Bronchial epithelial cell (primary cell): ENCODE measurements around the gene HNRNPUL1. TPM values are rescaled to one million over a fixed set of nuclear protein-coding genes. Genes with fewer than 3 reads are reported as not detected.

Experiments
- DNase-seq: peaks from one replicate; pipeline ENCODE4 v3.0.0-alpha.2; 2010; ENCODE audit warnings: low read depth
- FAIRE-seq: peaks from 2 replicates; lab custom pipeline; 2011; peaks lifted over from hg19 to GRCh38; lab: Jason Lieb, UNC
- H3K27me3 ChIP-seq: 2 replicates; pipeline ENCODE4 v1.5.1; 2011; ENCODE audit warnings: low read length; ENCODE audit not compliant: control insufficient read depth, insufficient read depth
- H3K36me3 ChIP-seq: 2 replicates; pipeline ENCODE4 v1.5.1; 2011; ENCODE audit warnings: low read length; ENCODE audit not compliant: control insufficient read depth, insufficient read depth
- H3K4me3 ChIP-seq: 2 replicates; pipeline ENCODE4 v1.5.1; 2011; ENCODE audit warnings: mild to moderate bottlenecking, low read depth, low read length, control low read depth
- total RNA-seq: library from RNA; depleted of rRNA; stranded (reverse); fragments of >200 nt; gene quantifications from 2 replicates; pipeline ENCODE4 v1.2.1, GENCODE V29; 2014
- TF ChIP-seq, protein P1 (sequence below): IDR thresholded peaks from 2 replicates; pipeline ENCODE4 v1.5.1; 2011; ENCODE audit warnings: mild to moderate bottlenecking, moderate library complexity, low read length, control low read depth, inconsistent platforms; ENCODE audit not compliant: insufficient read depth, severe bottlenecking

HNRNPUL1 gene
- total RNA-seq, 1 donor from 2014 or later, result 41.9 TPM

DNA sequence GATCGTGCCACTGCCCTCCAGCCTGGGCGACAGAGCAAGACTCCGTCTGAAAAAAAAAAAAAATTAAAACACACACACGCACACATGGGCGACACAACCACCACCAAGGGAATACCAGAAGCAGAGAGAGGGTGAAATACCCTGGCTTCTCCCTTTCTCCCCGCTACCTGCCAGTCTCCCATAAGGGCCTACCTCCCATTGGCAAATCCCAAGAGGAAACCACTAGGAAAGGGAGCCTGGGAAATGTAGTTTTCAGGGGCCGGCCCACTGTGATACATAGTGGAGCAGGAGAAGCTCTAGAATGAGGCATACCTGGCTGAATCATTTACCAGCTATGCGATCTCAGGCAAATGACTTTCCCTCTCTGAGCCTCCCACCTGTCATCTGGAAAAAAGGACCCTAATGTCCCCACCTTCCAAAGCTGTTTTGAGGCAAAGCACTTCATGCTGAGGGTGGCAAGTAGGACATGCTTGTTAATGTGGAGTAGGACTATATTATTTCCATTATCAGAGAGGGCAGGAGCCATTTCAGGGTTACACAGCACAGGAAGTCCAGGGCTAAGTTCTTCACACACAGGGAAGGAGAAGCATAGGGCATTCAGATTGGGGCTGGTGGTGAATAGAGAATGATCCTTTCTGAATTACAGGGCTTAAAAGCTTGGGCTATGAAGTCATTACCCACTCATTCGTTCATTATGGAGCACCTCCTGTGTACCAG, 14.3 kb upstream of the HNRNPUL1 start:
- Histone ChIP-seq H3K4me3 (no peak overlapping the region), H3K36me3 (peaks cover 22% of the 10 kb centered on the region), H3K27me3 (no peaks in the 10 kb centered on the region)
- TF ChIP-seq, protein P1, sequence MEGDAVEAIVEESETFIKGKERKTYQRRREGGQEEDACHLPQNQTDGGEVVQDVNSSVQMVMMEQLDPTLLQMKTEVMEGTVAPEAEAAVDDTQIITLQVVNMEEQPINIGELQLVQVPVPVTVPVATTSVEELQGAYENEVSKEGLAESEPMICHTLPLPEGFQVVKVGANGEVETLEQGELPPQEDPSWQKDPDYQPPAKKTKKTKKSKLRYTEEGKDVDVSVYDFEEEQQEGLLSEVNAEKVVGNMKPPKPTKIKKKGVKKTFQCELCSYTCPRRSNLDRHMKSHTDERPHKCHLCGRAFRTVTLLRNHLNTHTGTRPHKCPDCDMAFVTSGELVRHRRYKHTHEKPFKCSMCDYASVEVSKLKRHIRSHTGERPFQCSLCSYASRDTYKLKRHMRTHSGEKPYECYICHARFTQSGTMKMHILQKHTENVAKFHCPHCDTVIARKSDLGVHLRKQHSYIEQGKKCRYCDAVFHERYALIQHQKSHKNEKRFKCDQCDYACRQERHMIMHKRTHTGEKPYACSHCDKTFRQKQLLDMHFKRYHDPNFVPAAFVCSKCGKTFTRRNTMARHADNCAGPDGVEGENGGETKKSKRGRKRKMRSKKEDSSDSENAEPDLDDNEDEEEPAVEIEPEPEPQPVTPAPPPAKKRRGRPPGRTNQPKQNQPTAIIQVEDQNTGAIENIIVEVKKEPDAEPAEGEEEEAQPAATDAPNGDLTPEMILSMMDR, result no peak
- peak; percentile 47 for DNase-seq
- FAIRE-seq, result no peak

DNA sequence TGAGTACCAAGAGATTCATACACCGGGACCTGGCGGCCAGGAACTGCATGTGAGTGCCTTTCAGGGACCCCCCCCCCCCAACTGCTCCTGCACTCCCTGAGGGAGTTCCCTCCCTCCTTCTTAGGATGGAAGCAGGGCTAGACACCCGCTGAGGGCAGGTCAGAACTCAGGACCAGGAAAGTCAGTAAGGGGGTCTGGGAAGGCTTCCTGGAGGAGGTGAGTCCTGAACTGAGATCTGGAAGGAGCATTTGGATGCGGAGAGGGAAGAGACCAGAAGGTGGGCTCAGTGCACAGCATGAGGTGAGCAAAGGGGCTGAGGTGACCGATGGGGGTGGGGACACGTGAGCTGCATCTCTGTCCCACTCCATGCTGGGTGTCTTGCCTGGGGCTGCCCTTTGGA, 10.5 kb upstream of the HNRNPUL1 start:
- Histone ChIP-seq H3K4me3 (no peak overlapping the region), H3K27me3 (no peaks in the 10 kb centered on the region), H3K36me3 (peaks cover 15% of the 10 kb centered on the region)
- FAIRE-seq, result no peak
- TF ChIP-seq, protein P1, result no peak
- DNase-seq, result no peak

DNA sequence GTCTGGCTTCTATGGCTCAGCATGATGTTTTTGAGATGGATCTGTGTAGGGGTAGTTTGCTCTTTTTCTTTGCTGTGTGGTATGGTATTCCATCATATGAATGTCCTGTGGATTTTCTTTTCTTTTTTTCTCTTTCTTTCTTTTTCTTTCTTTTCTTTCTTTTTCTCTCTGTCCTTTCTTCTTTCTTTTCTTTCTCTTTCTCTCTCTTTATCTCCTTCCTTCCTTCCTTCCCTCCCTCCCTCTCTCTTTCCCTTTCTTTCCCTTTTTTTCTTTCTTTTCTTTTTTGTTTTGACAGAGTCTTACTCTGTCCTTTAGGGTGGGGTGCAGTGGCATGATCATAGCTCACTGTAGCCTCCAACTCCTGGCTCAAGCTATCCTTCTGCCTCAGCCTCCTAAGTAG, 9.0 kb upstream of the HNRNPUL1 start:
- Histone ChIP-seq H3K36me3 (peaks cover 18% of the 10 kb centered on the region), H3K4me3 (no peak overlapping the region), H3K27me3 (no peaks in the 10 kb centered on the region)
- DNase-seq (no peak), FAIRE-seq (no peak)
- TF ChIP-seq, protein P1, result no peak

DNA sequence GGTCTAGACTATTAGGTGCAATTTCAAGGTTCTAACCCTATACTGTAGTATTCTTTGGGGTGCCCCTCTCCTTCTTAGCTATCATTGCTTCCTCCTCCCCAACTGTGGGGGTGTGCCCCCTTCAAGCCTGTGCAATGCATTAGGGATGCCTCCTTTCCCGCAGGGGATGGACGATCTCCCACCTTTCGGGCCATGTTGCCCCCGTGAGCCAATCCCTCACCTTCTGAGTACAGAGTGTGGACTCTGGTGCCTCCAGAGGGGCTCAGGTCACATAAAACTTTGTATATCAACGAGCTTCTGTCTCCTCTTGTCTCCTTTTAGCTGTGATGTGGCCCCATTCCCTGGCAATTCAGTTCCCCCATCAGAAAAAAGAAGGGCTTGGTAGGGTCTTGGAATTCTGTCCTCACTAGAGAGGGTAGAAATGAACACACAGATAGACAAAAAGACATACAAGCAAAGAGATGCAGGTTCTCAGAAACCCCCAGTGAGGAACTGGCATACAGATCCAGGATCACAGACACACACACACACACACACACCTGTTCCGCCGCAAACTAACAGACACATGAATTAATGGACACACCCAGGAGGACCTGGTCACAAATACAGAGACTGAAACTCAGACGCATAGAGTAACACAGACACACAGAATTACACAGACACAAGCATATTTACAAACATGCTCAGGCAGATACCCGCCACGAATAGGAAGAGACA, 2.5 kb upstream of the HNRNPUL1 start:
- DNase-seq (no peak), FAIRE-seq (no peak)
- H3K4me3 ChIP-seq, result peak overlapping the region; percentile 49
- peaks cover 10% of the 10 kb centered on the region for H3K36me3 ChIP-seq
- H3K27me3 ChIP-seq, result no peaks in the 10 kb centered on the region
- TF ChIP-seq, protein P1, result no peak

DNA sequence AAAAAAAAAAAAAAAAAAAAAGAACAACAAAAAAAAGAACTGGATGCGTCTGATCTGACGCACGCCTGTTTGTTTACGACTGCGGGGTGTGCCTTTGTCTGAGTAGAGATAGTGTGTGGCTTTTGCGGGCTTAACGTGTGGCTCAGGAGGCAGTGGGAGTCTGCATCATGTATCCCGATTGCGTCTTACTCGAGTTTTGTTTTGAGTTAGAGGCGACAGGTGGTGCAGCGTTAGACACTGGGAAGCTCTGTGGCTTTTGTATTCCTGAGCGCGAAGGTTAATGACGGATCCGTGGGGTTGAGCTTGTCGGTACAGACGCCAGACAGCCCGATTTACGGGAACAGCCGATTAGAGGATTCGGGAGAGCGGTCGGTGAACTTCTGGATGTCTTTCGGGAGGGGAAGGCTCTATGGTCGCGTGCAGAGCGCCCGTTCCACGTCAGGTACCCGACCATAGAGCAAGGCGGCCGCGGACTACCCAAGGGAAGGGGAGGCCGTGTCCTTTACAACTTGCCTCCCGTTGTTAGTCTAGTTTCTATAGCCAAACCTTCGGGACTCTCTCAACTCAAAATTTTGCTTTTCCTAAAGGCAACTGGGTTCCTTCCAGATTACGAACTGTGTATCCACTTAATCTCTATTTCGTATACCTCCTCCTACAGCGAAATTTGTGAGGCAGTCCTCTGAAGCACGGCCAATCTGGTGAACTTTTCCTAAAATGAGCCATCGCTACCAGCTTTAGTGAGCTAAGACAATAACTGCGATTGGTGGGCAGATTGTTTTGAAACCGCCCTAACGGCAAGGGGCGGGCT, 926 bp upstream of the HNRNPUL1 start:
- FAIRE-seq, result peak; percentile 84
- peak overlapping the region; percentile 49 for H3K4me3 ChIP-seq
- H3K36me3 ChIP-seq, result peaks cover 9% of the 10 kb centered on the region
- H3K27me3 ChIP-seq, result no peaks in the 10 kb centered on the region
- DNase-seq, result peak; percentile 77
- TF ChIP-seq, protein P1, result no peak
